ENCODE data around the gene UTP4. TPM values are rescaled to one million over a fixed set of nuclear protein-coding genes. Genes with fewer than 3 reads are reported as not detected.

Gene UTP4
- total RNA-seq = 19.5 and 21.2 TPM in 2 replicates

DNA sequence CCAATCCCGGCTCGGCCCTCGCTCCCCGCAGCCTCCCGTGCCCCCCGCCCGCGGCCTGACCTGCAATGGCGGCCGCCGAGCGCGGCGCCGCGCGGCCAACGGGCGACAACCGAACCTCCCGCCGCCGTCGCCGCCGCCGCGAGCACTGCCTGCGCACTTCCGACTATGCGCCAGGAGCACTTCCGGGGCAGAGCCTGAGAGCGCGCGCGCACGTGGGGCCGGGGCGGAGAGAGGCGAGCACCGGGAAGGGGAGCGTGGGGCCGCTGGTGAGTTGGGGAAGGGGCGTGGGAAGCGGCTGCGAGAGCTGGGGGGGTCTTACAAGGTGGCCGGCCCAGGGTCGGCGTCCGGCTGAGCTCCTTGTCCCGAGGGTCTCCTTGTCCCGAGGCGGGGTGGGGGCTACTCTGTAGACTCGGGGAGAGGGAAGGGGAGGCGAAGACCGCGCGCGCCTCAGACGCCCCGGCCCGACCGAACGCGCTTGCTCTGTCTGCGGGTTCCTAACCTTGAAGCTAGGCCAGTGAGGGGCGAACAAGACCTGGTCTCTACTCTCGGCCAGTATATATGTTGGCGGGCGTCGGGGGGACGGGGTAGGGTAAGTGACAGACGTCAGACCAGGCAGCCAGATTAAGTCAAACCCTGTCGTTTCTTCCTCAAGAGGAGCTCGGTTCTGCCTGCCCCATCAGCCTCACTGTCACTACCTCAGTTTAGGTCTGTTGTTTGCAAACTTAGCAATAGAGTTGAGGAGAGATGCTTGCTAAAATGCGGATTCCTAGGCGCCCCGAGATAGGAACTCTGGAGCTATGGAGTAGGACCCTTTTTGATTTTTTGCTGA is at the start of gene UTP4, which contains the start of gene CHTF8:
TSS of gene UTP4 (plus strand) at position 226 of the 829 bp plus-strand sequence. CDS start 811 bp downstream, outside the sequence.
TSS of gene CHTF8 (minus strand) at position 165 of the 829 bp plus-strand sequence. CDS start 11,130 bp downstream, outside the sequence.

DNA sequence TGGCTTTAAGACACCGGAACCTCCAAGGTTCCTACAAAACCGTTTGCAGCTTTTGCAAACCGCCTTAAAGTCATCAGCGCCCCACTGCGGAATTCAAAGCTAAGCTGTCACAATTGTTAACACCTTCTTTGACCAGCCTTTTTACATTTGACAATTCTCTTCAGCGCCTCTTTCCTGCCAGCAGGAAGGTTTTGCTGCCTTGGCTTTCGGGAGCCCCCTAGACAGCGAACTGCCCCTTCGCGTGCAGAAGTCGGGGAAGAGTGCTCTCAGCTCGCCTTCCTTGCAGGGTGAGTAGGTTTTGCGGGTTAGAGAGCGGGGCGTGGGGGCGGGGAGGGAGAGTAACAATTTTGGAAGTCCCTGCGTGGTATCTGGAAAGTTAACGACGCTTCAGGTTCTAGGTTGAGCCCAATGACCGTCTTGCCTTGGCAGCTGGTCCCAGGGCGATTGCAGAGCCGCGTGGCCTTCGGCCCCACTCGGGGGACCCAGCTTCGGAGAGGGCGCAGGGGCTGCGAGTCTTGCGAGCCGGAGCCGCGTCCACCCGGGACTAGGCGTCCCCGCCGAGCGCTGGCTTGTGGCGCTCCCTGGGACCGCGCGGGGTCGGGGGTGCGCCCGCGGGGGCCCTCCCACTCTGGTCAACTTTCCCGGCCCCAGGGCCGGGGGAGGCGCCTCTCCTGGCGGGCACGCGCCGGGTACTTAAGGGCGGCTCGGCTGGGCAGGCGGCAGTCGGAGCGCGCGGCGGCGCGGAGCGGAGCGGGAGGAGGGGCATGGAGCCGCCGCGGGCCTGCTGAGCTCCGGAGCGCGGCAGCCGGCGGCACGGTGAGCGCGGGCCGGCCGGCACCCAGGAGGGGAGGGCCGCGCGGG is 26.7 kb upstream of the UTP4 start, which contains the start of gene HAS3:
TSS of gene HAS3 (plus strand) at position 153 of the 861 bp plus-strand sequence. CDS start 3,743 bp downstream, outside the sequence.

DNA sequence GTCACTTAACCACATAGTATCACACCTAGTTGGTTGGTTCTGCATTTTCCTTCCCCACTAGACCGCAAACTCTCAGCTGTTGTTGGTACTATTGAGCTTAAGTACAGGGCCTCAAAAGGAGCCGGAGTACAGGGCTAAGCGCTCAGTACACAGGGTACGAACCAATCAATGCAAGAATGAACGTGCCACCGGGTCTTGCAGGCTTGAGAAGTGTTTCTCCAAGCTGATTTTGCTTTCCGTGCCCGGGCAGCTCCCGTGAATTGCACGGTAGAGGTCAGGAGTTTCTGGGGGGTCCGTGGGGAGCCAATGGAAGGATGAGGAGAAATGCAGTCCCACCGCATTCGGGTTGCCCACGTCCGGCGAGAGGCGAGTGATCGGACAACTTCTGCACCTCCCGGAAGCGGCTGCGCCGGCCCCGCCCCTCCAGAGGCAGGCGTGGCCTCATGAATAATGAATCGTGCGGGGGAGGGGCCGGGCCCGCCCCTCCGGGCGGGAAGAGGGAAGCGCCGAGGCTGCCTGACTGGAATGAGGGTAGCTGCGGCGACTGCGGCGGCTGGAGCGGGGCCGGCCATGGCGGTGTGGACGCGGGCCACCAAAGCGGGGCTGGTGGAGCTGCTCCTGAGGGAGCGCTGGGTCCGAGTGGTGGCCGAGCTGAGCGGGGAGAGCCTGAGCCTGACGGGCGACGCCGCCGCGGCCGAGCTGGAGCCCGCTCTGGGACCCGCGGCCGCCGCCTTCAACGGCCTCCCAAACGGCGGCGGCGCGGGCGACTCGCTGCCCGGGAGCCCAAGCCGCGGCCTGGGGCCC is 54.4 kb downstream of the UTP4 start, which contains the start of gene SNTB2:
TSS of gene SNTB2 (plus strand) at position 523 of the 804 bp plus-strand sequence. CDS start at position 526, 3 bp downstream.

Small RNAs within 50 kb of the gene (small RNA-seq; reads per million reads assigned to genes)
- not detected for gene RF00019
- gene RNU6-22P = not detected

Other genes with a start within 250 kb of the UTP4 start
- gene HAS3, start 27.0 kb upstream of the UTP4 start, total RNA-seq = 9.4 and 12.3 TPM in 2 replicates
- 48.3 and 66.7 TPM in 2 replicates for gene CHTF8, start 61 bp upstream of the UTP4 start, total RNA-seq
- 66.7 and 69.9 TPM in 2 replicates for gene SNTB2, start 54.5 kb downstream of the UTP4 start, total RNA-seq
- gene VPS4A, start 178.7 kb downstream of the UTP4 start, total RNA-seq = 22.9 and 27.0 TPM in 2 replicates
- gene PDF, start 197.9 kb downstream of the UTP4 start, total RNA-seq = 8.0 and 9.5 TPM in 2 replicates
- 30.1 and 36.6 TPM in 2 replicates for gene COG8, start 206.9 kb downstream of the UTP4 start, total RNA-seq
- gene NIP7, start 207.1 kb downstream of the UTP4 start, total RNA-seq = 19.6 and 23.9 TPM in 2 replicates
- gene TMED6, start 219.1 kb downstream of the UTP4 start, total RNA-seq = 0.22 and 0.65 TPM in 2 replicates

Data from articular chondrocyte of knee joint (primary cell).